ENCODE data around the gene CAMTA1.

The CAMTA1 gene

DNA sequence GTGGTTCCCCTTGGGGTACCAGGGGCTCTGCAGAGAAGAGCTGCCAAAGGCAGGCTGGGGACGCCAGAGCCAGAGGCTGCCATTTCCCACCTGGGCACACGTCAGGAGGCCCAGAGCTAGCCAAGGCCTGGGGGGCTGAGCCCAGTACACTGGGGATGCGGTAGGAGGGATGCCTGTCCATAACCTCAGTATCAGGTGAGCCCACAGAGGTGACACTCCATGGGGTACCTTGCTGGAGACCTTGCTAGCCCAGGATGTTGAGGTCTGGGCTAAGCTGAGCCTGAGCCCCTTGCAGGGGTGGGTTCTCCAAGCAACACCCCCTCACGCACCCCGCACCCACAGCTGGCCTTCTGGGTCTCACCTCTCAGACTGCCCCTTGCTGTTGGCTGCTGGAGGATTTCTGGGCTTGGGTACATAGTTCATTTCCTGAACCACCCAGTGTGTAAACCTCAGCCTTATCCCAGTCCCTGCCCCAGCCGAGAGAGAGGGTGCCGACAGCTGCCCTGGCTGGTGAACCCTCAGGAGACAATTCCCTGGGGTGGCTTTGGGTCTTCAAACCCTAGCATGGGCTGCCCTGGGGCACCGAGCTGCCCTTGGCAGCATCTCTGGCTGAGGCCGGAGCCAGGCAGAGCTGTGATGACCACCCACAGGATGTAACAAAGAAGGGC lies 893.4 kb downstream of the CAMTA1 start:
- Histone ChIP-seq H3F3A (ENCODE audit: insufficient read depth) (no peaks in the 10 kb centered on the region), H3K27me3 (ENCODE audit: low read length) (no peaks in the 10 kb centered on the region), H4K20me1 (ENCODE audit: low read depth, low read length) (no peaks in the 10 kb centered on the region), H3K4me3 (ENCODE audit: insufficient read depth, low read length, poor library complexity, severe bottlenecking) (no peak overlapping the region), H3K9ac (ENCODE audit: low read length) (no peak overlapping the region), H3K9me3 (ENCODE audit: insufficient read depth, low read length) (no peaks in the 10 kb centered on the region), H3K4me2 (ENCODE audit: low read depth, low read length, poor library complexity, severe bottlenecking) (no peak overlapping the region), H3K27ac (ENCODE audit: low read depth, low read length) (no peak overlapping the region), H3K36me3 (ENCODE audit: low read length) (no peaks in the 10 kb centered on the region), H3K79me2 (ENCODE audit: insufficient read depth, low read length) (no peaks in the 10 kb centered on the region), H3K9me2 (replicated peaks; ENCODE audit: insufficient read depth, low read length) (no peaks in the 10 kb centered on the region), H2AFZ (ENCODE audit: low read depth, low read length, severe bottlenecking) (no peak overlapping the region)
- no peak for TF ChIP-seq EZH2phosphoT487 (conservative IDR thresholded peaks at IDR 0.05; ENCODE audit: low read length)
- TF ChIP-seq, protein P1, sequence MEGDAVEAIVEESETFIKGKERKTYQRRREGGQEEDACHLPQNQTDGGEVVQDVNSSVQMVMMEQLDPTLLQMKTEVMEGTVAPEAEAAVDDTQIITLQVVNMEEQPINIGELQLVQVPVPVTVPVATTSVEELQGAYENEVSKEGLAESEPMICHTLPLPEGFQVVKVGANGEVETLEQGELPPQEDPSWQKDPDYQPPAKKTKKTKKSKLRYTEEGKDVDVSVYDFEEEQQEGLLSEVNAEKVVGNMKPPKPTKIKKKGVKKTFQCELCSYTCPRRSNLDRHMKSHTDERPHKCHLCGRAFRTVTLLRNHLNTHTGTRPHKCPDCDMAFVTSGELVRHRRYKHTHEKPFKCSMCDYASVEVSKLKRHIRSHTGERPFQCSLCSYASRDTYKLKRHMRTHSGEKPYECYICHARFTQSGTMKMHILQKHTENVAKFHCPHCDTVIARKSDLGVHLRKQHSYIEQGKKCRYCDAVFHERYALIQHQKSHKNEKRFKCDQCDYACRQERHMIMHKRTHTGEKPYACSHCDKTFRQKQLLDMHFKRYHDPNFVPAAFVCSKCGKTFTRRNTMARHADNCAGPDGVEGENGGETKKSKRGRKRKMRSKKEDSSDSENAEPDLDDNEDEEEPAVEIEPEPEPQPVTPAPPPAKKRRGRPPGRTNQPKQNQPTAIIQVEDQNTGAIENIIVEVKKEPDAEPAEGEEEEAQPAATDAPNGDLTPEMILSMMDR (IDR thresholded peaks at IDR 0.05; ENCODE audit: insufficient read depth, low read length, poor library complexity, severe bottlenecking), result no peak

DNA sequence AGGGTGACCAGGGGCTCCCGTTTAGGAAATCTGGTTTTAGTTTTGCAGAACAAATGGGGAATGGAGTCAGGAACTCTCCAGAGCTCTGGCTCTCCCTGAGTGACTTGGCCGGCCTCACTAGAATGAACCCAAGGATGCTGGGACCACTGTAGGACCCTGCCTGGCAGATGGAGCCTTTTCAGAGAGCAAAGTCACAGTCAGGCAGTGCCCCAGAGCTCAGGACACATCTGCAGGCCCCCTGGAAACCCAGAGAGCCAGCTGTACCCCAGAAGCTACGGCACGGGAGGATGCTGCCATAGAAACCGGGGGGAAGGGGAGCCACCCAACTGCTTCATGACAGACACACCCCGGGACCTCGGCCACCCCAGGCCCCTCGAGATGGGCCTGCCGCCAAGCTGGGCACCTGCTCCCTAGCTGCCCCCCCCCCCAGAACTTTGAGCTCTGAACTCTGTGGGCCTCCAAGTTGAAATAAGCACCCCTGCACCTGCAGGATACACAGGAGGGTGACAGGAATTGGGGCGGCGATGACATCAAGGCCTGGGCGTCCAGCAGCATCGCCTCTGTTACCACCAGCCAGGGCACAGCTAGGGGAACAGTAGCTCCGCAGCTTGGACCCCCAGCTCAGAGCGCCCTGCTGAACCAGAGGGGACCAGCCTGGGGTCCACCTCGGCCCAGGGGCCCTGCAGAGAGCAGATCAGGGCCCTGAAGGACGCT lies 894.1 kb downstream of the CAMTA1 start:
- no peak overlapping the region for H3K4me2 ChIP-seq (ENCODE audit: low read depth, low read length, poor library complexity, severe bottlenecking)

DNA sequence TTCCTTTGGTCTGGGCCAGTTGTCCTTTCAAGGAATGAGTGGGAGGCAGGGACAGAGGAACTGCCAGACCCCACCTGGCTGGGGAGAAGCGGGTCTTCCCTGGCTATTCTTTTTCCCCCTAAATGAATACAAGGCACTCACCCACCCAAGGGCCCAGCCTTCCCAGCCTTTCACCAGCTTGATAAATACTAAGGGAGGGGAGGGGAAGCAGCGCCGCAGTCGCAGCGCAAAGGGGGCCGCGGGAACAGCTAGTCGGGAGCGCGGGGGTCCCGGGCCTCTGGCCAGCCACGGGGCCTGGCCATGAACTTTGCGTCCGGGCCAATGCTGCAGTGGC lies 894.6 kb downstream of the CAMTA1 start:
- TF ChIP-seq, protein P1 (IDR thresholded peaks at IDR 0.05; ENCODE audit: insufficient read depth, low read length, poor library complexity, severe bottlenecking), result no peak
- no peak for TF ChIP-seq EZH2phosphoT487 (conservative IDR thresholded peaks at IDR 0.05; ENCODE audit: low read length)
- H3K9ac ChIP-seq (ENCODE audit: low read length), result no peak overlapping the region
- H3F3A ChIP-seq (ENCODE audit: insufficient read depth), result no peaks in the 10 kb centered on the region
- H3K27ac ChIP-seq (ENCODE audit: low read depth, low read length), result no peak overlapping the region
- no peaks in the 10 kb centered on the region for H4K20me1 ChIP-seq (ENCODE audit: low read depth, low read length)
- H3K36me3 ChIP-seq (ENCODE audit: low read length), result no peaks in the 10 kb centered on the region
- H3K4me2 ChIP-seq (ENCODE audit: low read depth, low read length, poor library complexity, severe bottlenecking), result no peak overlapping the region
- no peaks in the 10 kb centered on the region for H3K9me2 ChIP-seq (replicated peaks; ENCODE audit: insufficient read depth, low read length)
- no peaks in the 10 kb centered on the region for H3K79me2 ChIP-seq (ENCODE audit: insufficient read depth, low read length)
- H2AFZ ChIP-seq (ENCODE audit: low read depth, low read length, severe bottlenecking), result no peak overlapping the region
- no peaks in the 10 kb centered on the region for H3K27me3 ChIP-seq (ENCODE audit: low read length)
- H3K4me3 ChIP-seq (ENCODE audit: insufficient read depth, low read length, poor library complexity, severe bottlenecking), result no peak overlapping the region
- no peaks in the 10 kb centered on the region for H3K9me3 ChIP-seq (ENCODE audit: insufficient read depth, low read length)

More for the DNA sequence above, 894.1 kb downstream of the CAMTA1 start:
- Histone ChIP-seq H3K9me2 (replicated peaks; ENCODE audit: insufficient read depth, low read length) (no peaks in the 10 kb centered on the region), H3K27ac (ENCODE audit: low read depth, low read length) (no peak overlapping the region), H3K9ac (ENCODE audit: low read length) (no peak overlapping the region), H4K20me1 (ENCODE audit: low read depth, low read length) (no peaks in the 10 kb centered on the region), H3K27me3 (ENCODE audit: low read length) (no peaks in the 10 kb centered on the region), H2AFZ (ENCODE audit: low read depth, low read length, severe bottlenecking) (no peak overlapping the region), H3K9me3 (ENCODE audit: insufficient read depth, low read length) (no peaks in the 10 kb centered on the region), H3F3A (ENCODE audit: insufficient read depth) (no peaks in the 10 kb centered on the region), H3K36me3 (ENCODE audit: low read length) (no peaks in the 10 kb centered on the region), H3K4me3 (ENCODE audit: insufficient read depth, low read length, poor library complexity, severe bottlenecking) (no peak overlapping the region), H3K79me2 (ENCODE audit: insufficient read depth, low read length) (no peaks in the 10 kb centered on the region)
- TF ChIP-seq EZH2phosphoT487 (conservative IDR thresholded peaks at IDR 0.05; ENCODE audit: low read length), result no peak
- TF ChIP-seq, protein P1 (IDR thresholded peaks at IDR 0.05; ENCODE audit: insufficient read depth, low read length, poor library complexity, severe bottlenecking), result no peak

Data from SU-DHL-6 (cell line).